ENCODE results near the gene HERC2.
"Not testable (repeated sequence)": the region's sequence is repeated elsewhere in the genome, so short reads cannot be mapped to it uniquely, and the experiment has no call there.

DNA sequence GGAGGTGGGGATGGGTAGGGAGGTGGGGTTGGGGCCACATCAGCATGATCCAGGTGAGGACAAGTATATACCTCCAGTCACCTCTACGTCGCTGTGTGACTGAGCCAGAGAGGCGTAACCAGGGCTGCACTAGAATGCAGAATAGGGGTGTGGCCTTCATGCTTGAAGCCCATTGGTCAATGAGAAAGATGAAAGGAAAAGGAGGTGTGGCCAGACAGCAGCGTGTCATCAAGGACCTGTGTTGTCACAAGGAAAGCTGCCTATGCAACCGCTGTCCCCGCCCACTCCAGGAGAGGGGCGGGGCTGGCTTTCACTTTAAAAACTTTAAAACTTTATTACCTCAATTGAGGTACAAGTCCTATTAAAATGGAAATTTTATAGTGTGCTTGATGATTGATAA is 36.0 kb upstream of the HERC2 start, which contains the start of gene GOLGA6L24:
- TF ChIP-seq, protein P1, sequence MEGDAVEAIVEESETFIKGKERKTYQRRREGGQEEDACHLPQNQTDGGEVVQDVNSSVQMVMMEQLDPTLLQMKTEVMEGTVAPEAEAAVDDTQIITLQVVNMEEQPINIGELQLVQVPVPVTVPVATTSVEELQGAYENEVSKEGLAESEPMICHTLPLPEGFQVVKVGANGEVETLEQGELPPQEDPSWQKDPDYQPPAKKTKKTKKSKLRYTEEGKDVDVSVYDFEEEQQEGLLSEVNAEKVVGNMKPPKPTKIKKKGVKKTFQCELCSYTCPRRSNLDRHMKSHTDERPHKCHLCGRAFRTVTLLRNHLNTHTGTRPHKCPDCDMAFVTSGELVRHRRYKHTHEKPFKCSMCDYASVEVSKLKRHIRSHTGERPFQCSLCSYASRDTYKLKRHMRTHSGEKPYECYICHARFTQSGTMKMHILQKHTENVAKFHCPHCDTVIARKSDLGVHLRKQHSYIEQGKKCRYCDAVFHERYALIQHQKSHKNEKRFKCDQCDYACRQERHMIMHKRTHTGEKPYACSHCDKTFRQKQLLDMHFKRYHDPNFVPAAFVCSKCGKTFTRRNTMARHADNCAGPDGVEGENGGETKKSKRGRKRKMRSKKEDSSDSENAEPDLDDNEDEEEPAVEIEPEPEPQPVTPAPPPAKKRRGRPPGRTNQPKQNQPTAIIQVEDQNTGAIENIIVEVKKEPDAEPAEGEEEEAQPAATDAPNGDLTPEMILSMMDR (IDR thresholded peaks at IDR 0.05), result not testable (repeated sequence)
- TF ChIP-seq ZFX (IDR thresholded peaks at IDR 0.05; ENCODE audit: borderline replicate concordance), result not testable (repeated sequence)
